Colonic mucosa (tissue), 4 donors: ENCODE measurements around the gene DMC1. TPM values are rescaled to one million over a fixed set of nuclear protein-coding genes. Genes with fewer than 3 reads are reported as not detected.

Experiments used
- DNase-seq: peaks from one replicate; pipeline ENCODE4 v3.0.0-alpha.2; 2020
- H3K27ac ChIP-seq: fragments of 200-600 bp; one replicate; pipeline ENCODE4 v1.8.0; 2021
- H3K27me3 ChIP-seq: fragments of 200-600 bp; one replicate; pipeline ENCODE4 v1.8.0; 2021
- H3K36me3 ChIP-seq: fragments of 200-600 bp; one replicate; pipeline ENCODE4 v1.8.0; 2021
- H3K4me1 ChIP-seq: fragments of 200-600 bp; one replicate; pipeline ENCODE4 v1.8.0; 2021; ENCODE audit warnings: mild to moderate bottlenecking
- H3K4me3 ChIP-seq: fragments of 200-600 bp; one replicate; pipeline ENCODE4 v1.8.0; 2021
- H3K9ac ChIP-seq, 2 donors: one replicate each; pipeline ENCODE4 v1.7.0; 2013; ENCODE audit warnings: control low read depth in 2 of 2, low read depth in 2 of 2, low read length in 2 of 2
- H3K9me3 ChIP-seq: fragments of 200-600 bp; one replicate; pipeline ENCODE4 v1.8.0; 2021
- CTCF ChIP-seq: fragments of 200-600 bp; IDR thresholded peaks from one replicate; pipeline ENCODE4 v1.8.0; 2022; ENCODE audit warnings: antibody characterized with exemption, mild to moderate bottlenecking
- intact Hi-C: fragments of 100-400 bp; cut with DNase I; formaldehyde crosslinking; loops from one replicate; pipeline ENCODE4 v1.14.1; 2022
- total RNA-seq, 2 donors: library from RNA; stranded (reverse); fragmentation: NEBNext Ultra II Directional in 1 of 2; extraction: Animal tissue kit (Norgen Biotek cat#: 25700) in 1 of 2; gene quantifications; one replicate each; pipeline ENCODE4 v1.2.1, GENCODE V29; 2021
- donor health status: healthy.
- donor health status: DM: no; HTN: no; CAD: no.
- donor health status: DM: no; HTN: no; CAD: no.

Gene DMC1
- total RNA-seq, 2 donors from 2014 or later, result 2.0 to 3.0 TPM

- no peaks in the 10 kb centered on the region for H3K4me1 ChIP-seq
- no peak overlapping the region for H3K4me3 ChIP-seq
- no peak for DNase-seq
- no peaks in the 10 kb centered on the region for H3K27me3 ChIP-seq
- no peaks in the 10 kb centered on the region for H3K9me3 ChIP-seq
- no peak overlapping the region for H3K27ac ChIP-seq
- no peaks in the 10 kb centered on the region for H3K36me3 ChIP-seq
- intact Hi-C loops, result no loop called here
- TF ChIP-seq CTCF, result no peak
- no peak overlapping the region for H3K9ac ChIP-seq
Observed at GRCh38 chr22:38612217-38613006, 42.4 kb upstream of the DMC1 start.

- H3K4me1 ChIP-seq, result no peaks in the 10 kb centered on the region
- intact Hi-C loops, result no loop called here
- DNase-seq, result no peak
Observed at GRCh38 chr22:38611559-38611958, 41.6 kb upstream of the DMC1 start.

GRCh38 chr22:38610234-38610633, 40.3 kb upstream of the DMC1 start:
- Histone ChIP-seq H3K9ac (no peak overlapping the region), H3K27ac (no peak overlapping the region), H3K4me1 (no peaks in the 10 kb centered on the region), H3K9me3 (no peaks in the 10 kb centered on the region), H3K27me3 (no peaks in the 10 kb centered on the region), H3K4me3 (no peak overlapping the region), H3K36me3 (no peaks in the 10 kb centered on the region)
- TF ChIP-seq CTCF, result no peak
- intact Hi-C loops, result no loop called here
- DNase-seq, result no peak

More at GRCh38 chr22:38611559-38611958, 41.6 kb upstream of the DMC1 start:
- Histone ChIP-seq H3K27me3 (no peaks in the 10 kb centered on the region), H3K4me3 (no peak overlapping the region), H3K36me3 (no peaks in the 10 kb centered on the region), H3K9ac (no peak overlapping the region), H3K9me3 (no peaks in the 10 kb centered on the region), H3K27ac (no peak overlapping the region)
- no peak for TF ChIP-seq CTCF

- H3K4me1 ChIP-seq, result no peaks in the 10 kb centered on the region
- H3K36me3 ChIP-seq, result no peaks in the 10 kb centered on the region
- no peaks in the 10 kb centered on the region for H3K9me3 ChIP-seq
- H3K27ac ChIP-seq, result no peak overlapping the region
- H3K9ac ChIP-seq, result no peak overlapping the region
- no peaks in the 10 kb centered on the region for H3K27me3 ChIP-seq
- intact Hi-C loops, result no loop called here
- no peak overlapping the region for H3K4me3 ChIP-seq
- no peak for DNase-seq
- no peak for TF ChIP-seq CTCF
Observed at GRCh38 chr22:38608992-38609750, 39.2 kb upstream of the DMC1 start.

- intact Hi-C loops, result no loop called here
- H3K36me3 ChIP-seq, result no peaks in the 10 kb centered on the region
- H3K27me3 ChIP-seq, result no peaks in the 10 kb centered on the region
- no peaks in the 10 kb centered on the region for H3K9me3 ChIP-seq
- H3K4me1 ChIP-seq, result no peaks in the 10 kb centered on the region
- no peak overlapping the region for H3K4me3 ChIP-seq
- no peak for TF ChIP-seq CTCF
- no peak for DNase-seq
- H3K9ac ChIP-seq, result no peak overlapping the region
- H3K27ac ChIP-seq, result no peak overlapping the region
Observed at GRCh38 chr22:38607680-38608079, 37.7 kb upstream of the DMC1 start.
